ENCODE data around the gene TRIO.
A peak's percentile ranks its signal among the peaks of the same experiment; 100 is the strongest.

The TRIO gene

DNA sequence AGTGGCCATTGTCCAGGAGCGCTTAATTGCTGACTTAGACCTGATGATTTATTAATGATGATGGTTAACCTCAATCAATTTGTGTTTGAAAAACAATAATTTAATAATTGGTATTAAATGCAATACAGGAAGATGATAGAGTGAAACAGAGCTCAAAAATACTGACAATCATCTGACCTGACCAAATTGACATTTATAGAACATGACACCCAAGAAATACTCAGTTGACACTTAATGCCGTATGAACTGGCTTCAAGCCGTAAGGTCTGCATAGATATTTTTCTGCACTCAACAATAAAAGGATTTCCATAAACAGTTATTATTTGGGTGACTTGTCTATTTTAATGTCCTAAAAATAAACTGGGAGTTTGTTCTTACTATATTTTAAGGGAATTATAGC, 159.2 kb downstream of the TRIO start:
- DNase-seq (ENCODE audit: low read depth, low spot score): no peak
- no peak overlapping the region for H3K27ac ChIP-seq

GRCh38 chr5:14305045-14305444, 161.9 kb downstream of the TRIO start:
- DNase-seq (ENCODE audit: low read depth, low spot score): peak; percentile 70
- H3K27ac ChIP-seq: peak overlapping the region; percentile 47

DNA sequence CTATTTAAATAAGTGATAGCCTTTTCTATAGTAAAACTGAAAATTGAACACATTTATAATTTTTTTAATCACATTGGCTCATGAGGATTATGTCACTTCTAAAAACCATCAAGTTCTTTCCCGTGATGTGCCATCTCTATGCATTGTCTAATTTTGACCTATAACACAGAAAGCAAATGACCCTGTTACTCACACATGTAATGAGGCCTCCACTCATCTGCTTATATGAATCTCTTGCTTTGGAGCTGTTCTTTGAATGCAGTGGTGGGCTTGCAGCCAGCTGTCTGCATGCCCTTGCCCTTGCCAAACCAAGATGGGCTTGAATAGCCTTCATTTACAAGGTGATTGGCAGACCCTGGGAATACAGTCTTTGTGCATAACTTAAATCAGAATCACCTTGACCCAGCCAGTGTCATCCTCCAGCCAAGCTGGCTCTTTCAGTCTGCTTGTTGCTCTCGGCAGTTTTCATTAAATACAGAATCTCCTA, 163.2 kb downstream of the TRIO start:
- DNase-seq (ENCODE audit: low read depth, low spot score): no peak

DNA sequence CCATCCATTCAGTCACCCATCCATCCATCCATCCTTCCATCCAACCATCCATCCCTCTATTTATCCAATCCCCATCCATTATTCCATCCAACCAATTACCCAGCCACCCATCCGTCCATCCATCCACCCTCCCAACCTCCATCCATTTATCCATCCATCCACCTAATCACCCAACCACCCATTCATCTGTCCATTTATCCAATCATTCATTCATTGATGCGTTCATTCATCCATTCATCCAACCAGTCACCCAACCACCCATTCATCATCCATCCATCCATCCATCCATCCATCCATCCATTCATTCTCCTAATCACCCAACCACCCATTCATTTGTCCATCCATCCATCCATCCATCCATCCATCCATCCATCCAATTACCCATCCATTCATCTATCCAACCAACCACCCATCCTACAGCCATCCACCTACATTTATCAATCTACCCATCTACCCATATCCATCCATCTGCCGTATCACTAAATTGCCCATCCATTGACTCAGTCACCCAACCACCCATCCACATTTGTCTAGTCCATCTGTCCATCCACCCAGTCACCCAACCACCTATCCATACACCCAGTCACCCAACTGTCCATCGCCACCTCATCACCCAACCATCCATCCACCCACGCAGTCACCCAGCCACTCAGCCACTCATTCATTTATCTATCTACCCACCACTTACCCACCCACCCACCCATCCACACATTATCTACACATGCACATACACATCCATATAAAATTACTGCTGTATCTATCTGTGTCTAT, 165.4 kb downstream of the TRIO start:
- no peak for DNase-seq (ENCODE audit: low read depth, low spot score)
- H3K27ac ChIP-seq: no peak overlapping the region

More for the DNA sequence above, 163.2 kb downstream of the TRIO start:
- H3K27ac ChIP-seq: no peak overlapping the region

DNA sequence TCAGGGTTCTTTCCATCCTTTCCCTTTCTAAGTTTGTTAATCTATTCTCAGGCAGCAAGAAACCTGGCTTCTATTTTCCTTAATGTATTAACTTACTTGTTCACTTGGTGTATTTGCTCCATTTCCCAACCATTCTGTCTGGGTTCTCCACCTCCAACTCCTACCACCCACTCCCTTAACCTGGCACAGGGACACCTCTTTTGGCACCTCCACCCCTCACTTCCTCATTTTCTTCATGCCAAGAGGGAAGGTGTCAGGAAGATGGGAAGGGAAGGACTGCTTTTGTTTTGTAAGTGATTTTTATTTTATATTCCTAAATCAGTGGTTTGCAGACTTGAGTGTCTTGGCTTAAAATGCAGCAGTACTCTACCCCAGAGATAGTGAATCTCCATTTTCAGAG, 166.1 kb downstream of the TRIO start:
- no peak for DNase-seq (ENCODE audit: low read depth, low spot score)

GRCh38 chr5:14309878-14310531, 166.9 kb downstream of the TRIO start:
- DNase-seq (ENCODE audit: low read depth, low spot score): no peak
- H3K27ac ChIP-seq: no peak overlapping the region

More for the DNA sequence above, 166.1 kb downstream of the TRIO start:
- no peak overlapping the region for H3K27ac ChIP-seq

- no peak for DNase-seq (ENCODE audit: low read depth, low spot score)
- H3K27ac ChIP-seq: no peak overlapping the region
Observed at GRCh38 chr5:14310901-14311300, 167.8 kb downstream of the TRIO start.

GRCh38 chr5:14313986-14314690, 171.0 kb downstream of the TRIO start:
- H3K27ac ChIP-seq: no peak overlapping the region
- no peak for DNase-seq (ENCODE audit: low read depth, low spot score)

- no peak for DNase-seq (ENCODE audit: low read depth, low spot score)
- H3K27ac ChIP-seq: no peak overlapping the region
Observed at GRCh38 chr5:14316471-14316870, 173.3 kb downstream of the TRIO start.

DNA sequence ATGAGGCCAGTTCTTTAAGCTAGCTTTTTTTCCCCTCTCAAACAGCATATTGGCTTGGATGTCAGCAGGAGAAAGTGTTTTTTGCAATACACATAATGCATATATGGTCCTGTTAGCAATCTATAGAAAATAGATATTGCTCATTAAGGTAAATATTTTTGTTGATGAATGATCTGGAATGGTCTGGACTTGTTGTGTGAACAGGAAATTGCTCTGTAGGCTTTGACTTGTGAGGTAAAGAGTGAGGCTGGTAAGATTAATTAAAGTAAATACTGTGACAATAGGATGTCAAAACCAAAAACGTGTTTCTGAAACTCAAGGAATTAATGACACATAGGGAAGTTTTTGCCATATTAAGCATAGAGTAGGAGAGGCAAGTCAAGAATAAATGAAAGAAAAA, 176.0 kb downstream of the TRIO start:
- DNase-seq (ENCODE audit: low read depth, low spot score): no peak
- no peak overlapping the region for H3K27ac ChIP-seq

GRCh38 chr5:14321936-14322335, 178.8 kb downstream of the TRIO start:
- DNase-seq (ENCODE audit: low read depth, low spot score): no peak
- H3K27ac ChIP-seq: no peak overlapping the region

DNA sequence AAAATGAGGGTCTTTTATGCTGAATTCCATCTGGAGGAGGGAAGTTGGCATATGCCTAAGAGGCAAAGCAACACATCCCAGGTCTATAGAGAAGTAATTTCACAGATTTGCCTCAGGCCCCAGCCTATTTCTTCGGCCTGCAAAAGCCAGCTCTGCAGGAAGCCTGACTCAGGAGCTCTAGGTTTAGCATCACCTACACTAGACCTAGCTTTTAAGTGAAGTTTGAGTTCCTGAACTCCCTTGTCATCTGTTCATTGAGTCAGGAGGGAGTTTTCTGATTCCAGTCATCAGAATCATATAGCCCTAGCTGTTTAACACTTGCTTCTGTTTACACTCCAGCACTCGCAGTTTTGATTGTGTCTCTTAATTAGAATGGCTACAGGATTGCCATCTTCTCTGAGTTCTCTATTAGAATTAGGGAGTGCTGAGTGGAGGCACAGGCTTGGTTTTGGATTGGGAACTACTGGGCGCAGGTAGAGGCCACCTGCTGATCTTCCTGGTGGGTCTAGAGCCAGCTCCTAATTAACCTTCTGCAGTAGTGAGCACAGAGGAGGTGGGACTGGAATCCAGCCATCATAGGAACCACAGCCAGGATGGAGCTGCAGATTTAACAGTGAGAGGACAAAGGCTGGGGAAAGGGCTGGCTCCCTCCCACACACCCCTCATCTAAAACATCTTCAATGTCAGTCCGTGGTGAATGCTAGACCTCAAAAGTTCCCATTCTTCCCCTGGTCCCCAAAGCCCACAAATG, 179.5 kb downstream of the TRIO start:
- no peak overlapping the region for H3K27ac ChIP-seq
- DNase-seq (ENCODE audit: low read depth, low spot score): no peak

GRCh38 chr5:14323466-14323865, 180.3 kb downstream of the TRIO start:
- H3K27ac ChIP-seq: no peak overlapping the region
- no peak for DNase-seq (ENCODE audit: low read depth, low spot score)

- H3K27ac ChIP-seq: no peak overlapping the region
- DNase-seq (ENCODE audit: low read depth, low spot score): no peak
Observed at GRCh38 chr5:14325369-14325768, 182.2 kb downstream of the TRIO start.

- no peak overlapping the region for H3K27ac ChIP-seq
- no peak for DNase-seq (ENCODE audit: low read depth, low spot score)
Observed at GRCh38 chr5:14326035-14326903, 183.1 kb downstream of the TRIO start.

- no peak for DNase-seq (ENCODE audit: low read depth, low spot score)
Observed at GRCh38 chr5:14327624-14328023, 184.5 kb downstream of the TRIO start.

GRCh38 chr5:14328144-14328543, 185.0 kb downstream of the TRIO start:
- DNase-seq (ENCODE audit: low read depth, low spot score): no peak
- no peak overlapping the region for H3K27ac ChIP-seq

More at GRCh38 chr5:14327624-14328023, 184.5 kb downstream of the TRIO start:
- no peak overlapping the region for H3K27ac ChIP-seq

DNA sequence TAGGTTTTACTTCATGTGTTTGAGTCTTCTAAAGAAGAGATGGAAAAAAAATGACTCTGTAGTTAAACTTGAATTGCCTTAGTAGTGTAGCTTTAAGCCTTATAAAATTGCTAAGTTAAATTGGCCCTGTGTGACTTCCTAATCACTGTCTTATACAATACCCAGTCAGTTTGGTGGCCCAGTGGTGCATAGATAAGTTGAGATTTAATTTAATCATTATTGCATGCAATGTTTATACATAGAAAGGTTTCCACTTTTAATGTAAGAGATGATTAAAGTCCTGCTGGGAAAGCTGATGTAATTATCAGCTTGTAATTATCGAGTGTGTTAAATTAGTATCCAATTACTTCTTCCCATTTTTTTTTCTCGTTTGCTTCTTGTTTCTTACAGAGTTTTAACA, 187.1 kb downstream of the TRIO start:
- no peak overlapping the region for H3K27ac ChIP-seq
- no peak for DNase-seq (ENCODE audit: low read depth, low spot score)

- DNase-seq (ENCODE audit: low read depth, low spot score): no peak
- H3K27ac ChIP-seq: no peak overlapping the region
Observed at GRCh38 chr5:14330729-14331385, 187.7 kb downstream of the TRIO start.
